Lower lobe of right lung (tissue), 2 donors: ENCODE measurements around the gene CRY1. TPM values are rescaled to one million over a fixed set of nuclear protein-coding genes. Genes with fewer than 3 reads are reported as not detected.
"Not testable (repeated sequence)": the region's sequence is repeated elsewhere in the genome, so short reads cannot be mapped to it uniquely, and the experiment has no call there.

Source experiments
- ATAC-seq, 2 donors: fragments of 200-7000 bp; cut with Tn5 transposase; one replicate each; pipeline ENCODE4 v1.9.1; 2020 to 2022; ENCODE audit warnings: mild to moderate bottlenecking in 2 of 2, moderate library complexity in 2 of 2
- DNase-seq: peaks from one replicate; pipeline ENCODE4 v3.0.0-alpha.2; 2020
- H3K27ac ChIP-seq: fragments of 200-600 bp; one replicate; pipeline ENCODE4 v1.8.0; 2022
- H3K27me3 ChIP-seq: fragments of 200-600 bp; one replicate; pipeline ENCODE4 v1.8.0; 2022; ENCODE audit warnings: low read depth
- H3K36me3 ChIP-seq: fragments of 200-600 bp; one replicate; pipeline ENCODE4 v1.8.0; 2022; ENCODE audit warnings: mild to moderate bottlenecking
- H3K4me1 ChIP-seq: fragments of 200-600 bp; one replicate; pipeline ENCODE4 v1.8.0; 2022
- H3K4me3 ChIP-seq: fragments of 200-600 bp; one replicate; pipeline ENCODE4 v1.8.0; 2022; ENCODE audit warnings: mild to moderate bottlenecking
- H3K9me3 ChIP-seq: fragments of 200-600 bp; one replicate; pipeline ENCODE4 v1.8.0; 2022
- CTCF ChIP-seq: fragments of 200-600 bp; IDR thresholded peaks from one replicate; pipeline ENCODE4 v1.8.0; 2022; ENCODE audit warnings: antibody characterized with exemption, mild to moderate bottlenecking
- intact Hi-C: fragments of 100-400 bp; cut with DNase I; formaldehyde crosslinking; loops from one replicate; pipeline ENCODE4 v1.11.0; 2022
- total RNA-seq: library from RNA; stranded (reverse); fragmentation: NEBNext Ultra II Directional; extraction: Animal tissue kit (Norgen Biotek cat#: 25700); gene quantifications from one replicate; pipeline ENCODE4 v1.2.1, GENCODE V29; 2021
- donor health status: DM: no; HTN: yes; CAD: no; lungs with severe emphysema.

Gene CRY1
- total RNA-seq, 1 donor from 2014 or later = 18.8 TPM

- Histone ChIP-seq H3K4me1 (peaks cover 20% of the 10 kb centered on the region), H3K36me3 (no peaks in the 10 kb centered on the region), H3K27me3 (no peaks in the 10 kb centered on the region), H3K4me3 (no peak overlapping the region), H3K9me3 (no peaks in the 10 kb centered on the region), H3K27ac (no peak overlapping the region)
- ATAC-seq (no peak), DNase-seq (no peak)
- intact Hi-C loops = no loop called here
- no peak for TF ChIP-seq CTCF
Observed at GRCh38 chr12:107081778-107082177, 11.6 kb downstream of the CRY1 start.

- H3K9me3 ChIP-seq = no peaks in the 10 kb centered on the region
- no peaks in the 10 kb centered on the region for H3K36me3 ChIP-seq
- H3K27me3 ChIP-seq = no peaks in the 10 kb centered on the region
- H3K4me1 ChIP-seq = peaks cover 20% of the 10 kb centered on the region
- H3K27ac ChIP-seq = no peak overlapping the region
- DNase-seq (no peak), ATAC-seq (no peak)
- no peak for TF ChIP-seq CTCF
- no peak overlapping the region for H3K4me3 ChIP-seq
- intact Hi-C loops = no loop called here
Observed at GRCh38 chr12:107080299-107080698, 13.1 kb downstream of the CRY1 start.

- Histone ChIP-seq H3K27me3 (no peaks in the 10 kb centered on the region), H3K36me3 (no peaks in the 10 kb centered on the region), H3K4me1 (peaks cover 20% of the 10 kb centered on the region), H3K27ac (peak overlapping the region; percentile 8), H3K9me3 (no peaks in the 10 kb centered on the region), H3K4me3 (no peak overlapping the region)
- intact Hi-C loops = no loop called here
- ATAC-seq (peak in 1 of 2 donors; percentile 62), DNase-seq (no peak)
- TF ChIP-seq CTCF = peak; percentile 41
Observed at GRCh38 chr12:107079172-107080011, 14.0 kb downstream of the CRY1 start.

GRCh38 chr12:107073266-107073665 is 20.1 kb downstream of the CRY1 start:
- H3K4me1 ChIP-seq, H3K9me3 ChIP-seq, ATAC-seq, H3K27me3 ChIP-seq, H3K36me3 ChIP-seq, DNase-seq, H3K4me3 ChIP-seq, H3K27ac ChIP-seq, intact Hi-C loops: not testable (repeated sequence)

GRCh38 chr12:107066691-107067090 is 26.7 kb downstream of the CRY1 start:
- H3K4me3 ChIP-seq = no peak overlapping the region
- H3K36me3 ChIP-seq = no peaks in the 10 kb centered on the region
- no peak overlapping the region for H3K27ac ChIP-seq
- ATAC-seq (no peak), DNase-seq (no peak)
- intact Hi-C loops = no loop called here
- no peaks in the 10 kb centered on the region for H3K27me3 ChIP-seq
- peaks cover 9% of the 10 kb centered on the region for H3K9me3 ChIP-seq
- no peak for TF ChIP-seq CTCF
- H3K4me1 ChIP-seq = no peaks in the 10 kb centered on the region

GRCh38 chr12:107064687-107065086 is 28.7 kb downstream of the CRY1 start:
- Histone ChIP-seq H3K27me3 (no peaks in the 10 kb centered on the region), H3K9me3 (peaks cover 9% of the 10 kb centered on the region), H3K4me3 (no peak overlapping the region), H3K27ac (no peak overlapping the region), H3K36me3 (no peaks in the 10 kb centered on the region), H3K4me1 (no peaks in the 10 kb centered on the region)
- DNase-seq (no peak), ATAC-seq (no peak)
- no peak for TF ChIP-seq CTCF
- intact Hi-C loops = no loop called here
